ENCODE data around the gene PCTP.
A peak's percentile ranks its signal among the peaks of the same experiment; 100 is the strongest.

The PCTP gene

DNA sequence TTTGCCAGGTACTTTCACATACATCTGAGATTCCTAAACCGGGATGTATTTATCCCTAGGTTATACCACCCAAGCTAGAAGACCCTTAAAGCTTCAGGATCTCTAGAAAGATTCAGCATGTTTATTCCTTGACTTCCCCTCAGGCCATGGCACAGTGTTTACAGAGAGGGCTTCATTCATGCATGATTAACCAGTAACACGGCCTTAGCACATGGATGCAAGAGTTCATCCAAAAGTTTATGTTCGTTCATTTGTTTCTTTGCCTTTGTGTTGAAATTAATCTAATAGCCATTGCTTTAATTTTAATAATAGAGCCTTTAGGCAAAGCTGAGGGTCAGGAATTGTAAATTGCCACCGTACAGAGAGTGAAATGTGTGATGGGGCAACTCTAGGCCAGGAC, 13.8 kb downstream of the PCTP start:
- no peak for DNase-seq (ENCODE audit: low read depth, low spot score)
- ChIA-PET CTCF (interaction anchor here (2.6 kb wide), 1 partner anchor 238 kb away, joined by 12 read pairs; no protein-coding TSS in a partner anchor), POLR2A (no interaction called here)
- TF ChIP-seq, protein P1, sequence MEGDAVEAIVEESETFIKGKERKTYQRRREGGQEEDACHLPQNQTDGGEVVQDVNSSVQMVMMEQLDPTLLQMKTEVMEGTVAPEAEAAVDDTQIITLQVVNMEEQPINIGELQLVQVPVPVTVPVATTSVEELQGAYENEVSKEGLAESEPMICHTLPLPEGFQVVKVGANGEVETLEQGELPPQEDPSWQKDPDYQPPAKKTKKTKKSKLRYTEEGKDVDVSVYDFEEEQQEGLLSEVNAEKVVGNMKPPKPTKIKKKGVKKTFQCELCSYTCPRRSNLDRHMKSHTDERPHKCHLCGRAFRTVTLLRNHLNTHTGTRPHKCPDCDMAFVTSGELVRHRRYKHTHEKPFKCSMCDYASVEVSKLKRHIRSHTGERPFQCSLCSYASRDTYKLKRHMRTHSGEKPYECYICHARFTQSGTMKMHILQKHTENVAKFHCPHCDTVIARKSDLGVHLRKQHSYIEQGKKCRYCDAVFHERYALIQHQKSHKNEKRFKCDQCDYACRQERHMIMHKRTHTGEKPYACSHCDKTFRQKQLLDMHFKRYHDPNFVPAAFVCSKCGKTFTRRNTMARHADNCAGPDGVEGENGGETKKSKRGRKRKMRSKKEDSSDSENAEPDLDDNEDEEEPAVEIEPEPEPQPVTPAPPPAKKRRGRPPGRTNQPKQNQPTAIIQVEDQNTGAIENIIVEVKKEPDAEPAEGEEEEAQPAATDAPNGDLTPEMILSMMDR (IDR thresholded peaks at IDR 0.05; ENCODE audit: insufficient read depth, low read length, missing control alignments), result no peak
- no peak overlapping the region for H3K4me3 ChIP-seq (ENCODE audit: low read depth, low read length)

DNA sequence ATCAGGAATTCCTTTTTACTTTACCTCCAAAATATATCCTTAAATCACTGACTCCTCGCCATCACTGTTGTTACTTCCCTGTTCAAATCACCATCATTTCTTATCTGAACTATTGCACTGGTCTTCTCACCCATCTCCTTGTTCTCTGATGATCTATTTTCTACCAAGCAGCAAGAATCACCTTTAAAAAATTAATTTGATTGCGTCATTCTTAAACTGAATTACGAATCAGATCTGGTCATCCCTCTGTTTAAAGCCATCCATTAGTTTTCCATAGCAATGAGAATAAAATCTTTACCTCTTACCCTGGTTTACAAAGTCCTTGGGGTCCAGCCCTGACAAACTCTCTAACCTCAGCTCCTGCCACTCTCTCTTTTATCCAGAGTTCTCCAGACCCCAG, 14.6 kb downstream of the PCTP start:
- H3K4me3 ChIP-seq (ENCODE audit: low read depth, low read length), result no peak overlapping the region
- TF ChIP-seq, protein P1 (IDR thresholded peaks at IDR 0.05; ENCODE audit: insufficient read depth, low read length, missing control alignments), result no peak
- CTCF ChIA-PET, result interaction anchor here (2.6 kb wide), 1 partner anchor 239 kb away, joined by 12 read pairs; no protein-coding TSS in a partner anchor
- DNase-seq (ENCODE audit: low read depth, low spot score), result no peak
- POLR2A ChIA-PET, result no interaction called here

DNA sequence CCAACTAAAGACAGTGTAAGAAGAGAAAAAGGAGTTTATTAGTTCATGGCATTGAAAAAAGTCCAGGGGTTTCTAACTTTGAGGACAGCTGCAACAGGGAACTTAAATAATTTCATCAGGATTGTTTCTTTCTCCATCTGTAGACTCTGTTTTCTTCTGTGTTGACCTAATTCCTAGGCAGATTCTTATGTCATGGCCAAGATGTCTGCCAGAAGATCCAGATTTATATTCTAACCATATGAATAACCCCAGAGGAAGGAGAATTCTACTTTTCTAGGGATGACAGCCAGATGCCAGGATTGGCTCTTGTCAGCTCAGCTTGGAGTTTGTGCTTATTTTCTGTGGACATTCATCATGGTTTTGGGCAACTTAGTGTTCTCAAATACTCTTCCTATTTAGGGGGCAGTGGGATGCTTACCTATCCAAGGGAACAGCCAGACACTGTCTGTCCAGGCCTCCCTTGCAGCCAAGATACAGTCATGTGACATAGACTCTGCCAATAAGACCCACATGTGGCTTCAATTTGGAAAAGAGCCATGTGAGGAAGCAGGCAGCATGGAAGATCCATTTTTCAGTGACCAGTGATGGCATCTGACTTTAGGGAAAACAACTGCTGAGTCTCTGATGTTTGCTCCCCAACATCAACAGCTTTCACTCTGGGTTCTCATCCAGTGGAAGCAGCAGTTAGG, 18.2 kb downstream of the PCTP start:
- POLR2A ChIA-PET, result interaction anchor here (0.7 to 2.2 kb wide), 2 partner anchors 18 to 46 kb away, joined by 3 to 10 read pairs; partner anchors contain the start of genes PCTP and TMEM100
- no peak for DNase-seq (ENCODE audit: low read depth, low spot score)
- CTCF ChIA-PET, result interaction anchor here (0.7 to 7.8 kb wide), 12 partner anchors 9 to 823 kb away, joined by 3 to 199 read pairs (median 18); partner anchors contain the start of genes PCTP and TMEM100
- TF ChIP-seq, protein P1 (IDR thresholded peaks at IDR 0.05; ENCODE audit: insufficient read depth, low read length, missing control alignments), result no peak
- H3K4me3 ChIP-seq (ENCODE audit: low read depth, low read length), result no peak overlapping the region

DNA sequence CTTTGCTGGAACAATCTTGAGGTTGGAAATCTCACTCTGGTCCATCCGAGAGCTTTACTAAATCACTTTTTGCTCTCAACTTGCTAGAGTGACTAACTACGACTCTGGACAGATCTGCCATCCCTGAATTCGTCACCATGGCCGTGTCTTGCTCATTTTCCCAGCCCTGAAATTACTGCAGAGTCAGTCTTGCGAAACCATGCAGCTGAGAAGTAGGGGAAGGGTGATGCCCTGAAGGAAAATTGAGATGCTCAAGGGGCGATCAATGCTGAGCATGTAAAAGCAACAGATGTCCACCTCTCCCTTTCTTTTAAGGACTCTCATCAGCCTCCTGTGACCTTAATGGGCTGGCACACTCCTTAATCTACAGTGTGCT, 18.8 kb downstream of the PCTP start:
- CTCF ChIA-PET, result interaction anchor here (0.7 to 7.8 kb wide), 18 partner anchors 8 to 822 kb away, joined by 3 to 199 read pairs (median 10); partner anchors contain the start of genes PCTP and TMEM100
- TF ChIP-seq, protein P1 (IDR thresholded peaks at IDR 0.05; ENCODE audit: insufficient read depth, low read length, missing control alignments), result no peak
- POLR2A ChIA-PET, result interaction anchor here (0.7 to 2.2 kb wide), 2 partner anchors 18 to 47 kb away, joined by 3 to 10 read pairs; partner anchors contain the start of genes PCTP and TMEM100
- H3K4me3 ChIP-seq (ENCODE audit: low read depth, low read length), result no peak overlapping the region
- DNase-seq (ENCODE audit: low read depth, low spot score), result peak; percentile 59

DNA sequence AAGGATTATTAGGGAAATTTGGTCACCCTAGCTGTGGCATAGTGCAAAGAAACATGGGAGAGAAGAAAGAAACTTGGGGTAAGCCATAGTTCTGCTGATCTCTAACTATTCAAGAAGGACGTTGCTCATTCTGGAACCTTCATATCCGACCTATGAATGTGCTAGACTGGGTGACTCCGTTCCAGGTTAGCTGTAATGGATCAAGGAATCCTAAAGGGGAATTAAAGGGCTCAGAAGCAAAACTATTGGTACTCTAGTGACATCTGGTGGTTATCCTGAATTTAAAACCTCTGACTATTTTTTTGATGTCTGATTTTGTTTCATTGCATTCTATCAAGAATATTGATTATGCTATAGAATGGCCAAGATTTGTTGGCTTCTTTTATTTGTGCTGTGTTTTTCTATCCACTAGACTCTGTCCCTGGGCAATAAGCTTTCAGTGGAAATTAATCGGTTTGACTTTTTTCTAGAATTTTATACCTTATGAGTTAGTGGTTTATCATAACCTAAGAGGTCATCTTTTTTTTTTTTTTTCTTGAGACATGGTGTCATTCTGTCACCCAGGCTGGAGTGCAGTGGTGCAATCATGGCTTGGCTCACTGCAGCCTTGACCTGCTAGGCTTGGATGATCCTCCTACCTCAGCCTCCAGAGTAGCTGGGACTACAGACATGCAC, 19.5 kb downstream of the PCTP start:
- CTCF ChIA-PET, result interaction anchor here (0.6 to 7.8 kb wide), 31 partner anchors 8 to 946 kb away, joined by 3 to 199 read pairs (median 4); partner anchors contain the start of genes PCTP and TMEM100
- TF ChIP-seq, protein P1 (IDR thresholded peaks at IDR 0.05; ENCODE audit: insufficient read depth, low read length, missing control alignments), result peak; percentile 23
- POLR2A ChIA-PET, result interaction anchor here (2.2 kb wide), 1 partner anchor 19 kb away, joined by 10 read pairs; the partner anchor contains the start of gene PCTP

DNA sequence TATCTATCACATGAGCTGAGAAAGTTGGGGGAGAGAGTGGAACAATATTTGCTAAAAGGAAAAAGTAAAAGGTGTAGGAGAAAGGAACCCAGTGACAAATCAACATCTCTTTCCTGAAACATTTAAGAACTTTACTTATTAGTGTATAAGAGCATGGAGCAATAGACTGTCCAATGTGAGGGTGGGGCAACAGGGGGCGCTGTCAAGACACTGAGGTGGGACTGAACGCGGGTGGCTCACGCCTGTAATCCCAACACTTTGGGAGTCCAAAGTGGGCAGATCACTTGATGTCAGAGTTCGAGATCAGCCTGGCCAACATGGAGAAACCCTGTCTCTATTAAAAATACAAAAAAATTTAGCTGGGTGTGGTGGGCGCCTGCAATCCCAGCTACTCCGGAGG, 21.2 kb downstream of the PCTP start:
- TF ChIP-seq, protein P1 (IDR thresholded peaks at IDR 0.05; ENCODE audit: insufficient read depth, low read length, missing control alignments), result no peak
- ChIA-PET CTCF (interaction anchor here (1.6 to 7.8 kb wide), 10 partner anchors 10 to 243 kb away, joined by 4 to 199 read pairs (median 30); partner anchors contain the start of genes PCTP and TMEM100), POLR2A (no interaction called here)
- no peak for DNase-seq (ENCODE audit: low read depth, low spot score)
- H3K4me3 ChIP-seq (ENCODE audit: low read depth, low read length), result no peak overlapping the region

More for the DNA sequence above, 19.5 kb downstream of the PCTP start:
- DNase-seq (ENCODE audit: low read depth, low spot score), result peak; percentile 4
- no peak overlapping the region for H3K4me3 ChIP-seq (ENCODE audit: low read depth, low read length)
